Osteocyte (in vitro differentiated cells): Measurements from ENCODE around the gene AK8. TPM values are rescaled to one million over a fixed set of nuclear protein-coding genes. Genes with fewer than 3 reads are reported as not detected.
"Not testable (repeated sequence)": the region's sequence is repeated elsewhere in the genome, so short reads cannot be mapped to it uniquely, and the experiment has no call there.

Experiments used
- DNase-seq: peaks from one replicate; pipeline ENCODE4 v3.0.0; 2021; ENCODE audit warnings: mixed read lengths; ENCODE audit not compliant: unreplicated experiment; ENCODE audit errors: extremely low spot score
- H3K27ac Mint-ChIP-seq: one replicate; pipeline ENCODE4 v1.8.0; 2021; ENCODE audit warnings: mild to moderate bottlenecking, mixed read lengths; ENCODE audit not compliant: unreplicated experiment
- H3K27me3 Mint-ChIP-seq: one replicate; pipeline ENCODE4 v1.8.0; 2021; ENCODE audit warnings: mixed read lengths; ENCODE audit not compliant: unreplicated experiment
- H3K36me3 Mint-ChIP-seq: one replicate; pipeline ENCODE4 v1.8.0; 2021; ENCODE audit warnings: mixed read lengths; ENCODE audit not compliant: unreplicated experiment
- H3K4me1 Mint-ChIP-seq: one replicate; pipeline ENCODE4 v1.8.0; 2021; ENCODE audit warnings: mixed read lengths; ENCODE audit not compliant: unreplicated experiment
- H3K4me3 Mint-ChIP-seq: one replicate; pipeline ENCODE4 v1.8.0; 2021; ENCODE audit warnings: mild to moderate bottlenecking, moderate library complexity, mixed read lengths; ENCODE audit not compliant: unreplicated experiment
- H3K9me3 Mint-ChIP-seq: one replicate; pipeline ENCODE4 v1.8.0; 2021; ENCODE audit warnings: mixed read lengths; ENCODE audit not compliant: unreplicated experiment
- CTCF ChIP-seq: fragments of 200-600 bp; sonication (generic); IDR thresholded peaks from 2 replicates; pipeline ENCODE4 v1.5.0; 2021; ENCODE audit warnings: antibody characterized with exemption, mild to moderate bottlenecking, moderate library complexity
- total RNA-seq: library from RNA; stranded (reverse); gene quantifications from 2 replicates; pipeline ENCODE4 v1.2.1, GENCODE V29; 2021

AK8 gene
- total RNA-seq, 1 donor from 2014 or later = 0.91 TPM

GRCh38 chr9:132725306-132725705, 152.8 kb downstream of the AK8 start:
- no peak overlapping the region for H3K27ac Mint-ChIP-seq
- H3K36me3 Mint-ChIP-seq = no peaks in the 10 kb centered on the region
- TF ChIP-seq CTCF = no peak
- no peaks in the 10 kb centered on the region for H3K4me1 Mint-ChIP-seq
- H3K9me3 Mint-ChIP-seq = no peaks in the 10 kb centered on the region
- peaks cover 13% of the 10 kb centered on the region for H3K27me3 Mint-ChIP-seq
- DNase-seq = no peak
- no peak overlapping the region for H3K4me3 Mint-ChIP-seq

GRCh38 chr9:132723809-132724208, 154.3 kb downstream of the AK8 start:
- no peak for DNase-seq
- no peaks in the 10 kb centered on the region for H3K36me3 Mint-ChIP-seq
- TF ChIP-seq CTCF = no peak
- no peak overlapping the region for H3K27ac Mint-ChIP-seq
- no peaks in the 10 kb centered on the region for H3K9me3 Mint-ChIP-seq
- no peaks in the 10 kb centered on the region for H3K4me1 Mint-ChIP-seq
- peaks cover 9% of the 10 kb centered on the region for H3K27me3 Mint-ChIP-seq
- H3K4me3 Mint-ChIP-seq = no peak overlapping the region

GRCh38 chr9:132722564-132723065, 155.5 kb downstream of the AK8 start:
- TF ChIP-seq CTCF = no peak
- no peak for DNase-seq

GRCh38 chr9:132721661-132722060, 156.4 kb downstream of the AK8 start:
- H3K36me3 Mint-ChIP-seq = no peaks in the 10 kb centered on the region
- TF ChIP-seq CTCF = no peak
- H3K4me3 Mint-ChIP-seq = no peak overlapping the region
- no peaks in the 10 kb centered on the region for H3K9me3 Mint-ChIP-seq
- DNase-seq = no peak
- peaks cover 16% of the 10 kb centered on the region for H3K27me3 Mint-ChIP-seq
- H3K4me1 Mint-ChIP-seq = no peaks in the 10 kb centered on the region
- H3K27ac Mint-ChIP-seq = no peak overlapping the region

More at GRCh38 chr9:132722564-132723065, 155.5 kb downstream of the AK8 start:
- Mint-ChIP-seq H3K9me3 (no peaks in the 10 kb centered on the region), H3K4me1 (no peaks in the 10 kb centered on the region), H3K27me3 (peaks cover 12% of the 10 kb centered on the region), H3K36me3 (no peaks in the 10 kb centered on the region), H3K27ac (no peak overlapping the region), H3K4me3 (no peak overlapping the region)

GRCh38 chr9:132718381-132718928, 159.6 kb downstream of the AK8 start:
- not testable (repeated sequence) for H3K4me3 Mint-ChIP-seq, H3K9me3 Mint-ChIP-seq, H3K4me1 Mint-ChIP-seq, H3K36me3 Mint-ChIP-seq, H3K27ac Mint-ChIP-seq
- peak; percentile 25 for DNase-seq
- H3K27me3 Mint-ChIP-seq = peaks cover 16% of the 10 kb centered on the region
